Liver (tissue), 9 donors: ENCODE results near the gene PDCD1. TPM values are rescaled to one million over a fixed set of nuclear protein-coding genes. Genes with fewer than 3 reads are reported as not detected.

Source experiments
- DNase-seq: peaks from one replicate; pipeline ENCODE4 v3.0.0-alpha.2; 2017; ENCODE audit warnings: low spot score
- H3K27ac ChIP-seq, 2 donors: one replicate each; pipeline ENCODE4 v1.7.0; 2013; ENCODE audit warnings: inconsistent platforms in 2 of 2, low read length in 2 of 2, control low read depth in 1 of 2, low read depth in 1 of 2, mild to moderate bottlenecking in 1 of 2
- H3K27me3 ChIP-seq, 4 donors: one replicate each; pipeline versions ENCODE4 v1.6.1 to v1.7.0; 2013; ENCODE audit warnings: low read length in 3 of 4, inconsistent platforms in 1 of 4, mild to moderate bottlenecking in 1 of 4, moderate library complexity in 1 of 4; ENCODE audit not compliant: control insufficient read depth in 4 of 4, insufficient read depth in 4 of 4
- H3K36me3 ChIP-seq, 4 donors: one replicate each; pipeline versions ENCODE4 v1.6.1 to v1.7.0; 2013; ENCODE audit warnings: low read length in 3 of 4, mild to moderate bottlenecking in 3 of 4, low read depth in 1 of 4, moderate library complexity in 1 of 4; ENCODE audit not compliant: control insufficient read depth in 4 of 4, insufficient read depth in 3 of 4
- H3K4me1 ChIP-seq, 4 donors: one replicate each; pipeline versions ENCODE4 v1.6.1 to v1.7.0; 2013; ENCODE audit warnings: low read length in 3 of 4, mild to moderate bottlenecking in 3 of 4, moderate library complexity in 1 of 4; ENCODE audit not compliant: control insufficient read depth in 4 of 4, insufficient read depth in 4 of 4
- H3K4me3 ChIP-seq, 3 donors: one replicate each; pipeline versions ENCODE4 v1.6.1 to v1.7.0; 2013; ENCODE audit warnings: low read length in 3 of 3, control low read depth in 1 of 3, low read depth in 1 of 3, mild to moderate bottlenecking in 1 of 3
- H3K9ac ChIP-seq, 2 donors: one replicate each; pipeline ENCODE4 v1.7.0; 2013; ENCODE audit warnings: low read length in 2 of 2, mild to moderate bottlenecking in 2 of 2, moderate library complexity in 2 of 2, control low read depth in 1 of 2, low read depth in 1 of 2
- H3K9me3 ChIP-seq, 4 donors: one replicate each; pipeline versions ENCODE4 v1.6.1 to v1.7.0; 2013; ENCODE audit warnings: low read length in 3 of 4; ENCODE audit not compliant: control insufficient read depth in 4 of 4
- EGR1 ChIP-seq, 2 donors: IDR thresholded peaks; 2 replicates each; pipeline ENCODE4 v1.6.1; 2016 to 2018; ENCODE audit warnings: antibody characterized with exemption in 2 of 2, low read depth in 2 of 2
- FOXA1 ChIP-seq: IDR thresholded peaks from 2 replicates; pipeline ENCODE4 v1.6.1; 2016; ENCODE audit warnings: antibody characterized with exemption
- HNF4A ChIP-seq, 2 donors: conservative IDR thresholded peaks; 2 replicates each; pipeline ENCODE4 v1.6.1; 2016; ENCODE audit warnings: antibody characterized with exemption in 2 of 2, mild to moderate bottlenecking in 2 of 2
- HNF4G ChIP-seq: IDR thresholded peaks from 2 replicates; pipeline ENCODE4 v1.6.1; 2016; ENCODE audit warnings: antibody characterized with exemption
- JUND ChIP-seq, 2 donors: IDR thresholded peaks; 2 replicates each; pipeline ENCODE4 v1.6.1; 2016; ENCODE audit warnings: antibody characterized with exemption in 2 of 2
- NR2F2 ChIP-seq: IDR thresholded peaks from 2 replicates; pipeline ENCODE4 v1.6.1; 2016; ENCODE audit warnings: antibody characterized with exemption
- RAD21 ChIP-seq, 2 donors: IDR thresholded peaks; 2 replicates each; pipeline ENCODE4 v1.6.1; 2016; ENCODE audit warnings: antibody characterized with exemption in 2 of 2, mild to moderate bottlenecking in 2 of 2
- SP1 ChIP-seq: IDR thresholded peaks from 2 replicates; pipeline ENCODE4 v1.6.1; 2018; ENCODE audit warnings: antibody characterized with exemption, mild to moderate bottlenecking
- YY1 ChIP-seq: IDR thresholded peaks from 2 replicates; pipeline ENCODE4 v1.6.1; 2016; ENCODE audit warnings: antibody characterized with exemption, mild to moderate bottlenecking
- WGBS: extraction: QIAGEN DNeasy Blood & Tissue Kit; methylation state at CpG from one replicate; pipeline ENCODE4 v1.1.7; 2013; 5-methylcytosine and 5-hydroxymethylcytosine counted together
- polyA plus RNA-seq, 2 donors: library from polyadenylated mRNA; stranded (reverse) in 1 of 2; unstranded in 1 of 2; fragments of 200-250 nt in 1 of 2; fragments of >200 nt in 1 of 2; fragmentation: Nextera tagmentation in 1 of 2; extraction: Ambion mirVana in 1 of 2; gene quantifications; one replicate each; pipeline versions ENCODE4 v1.2.1 to v1.2.3, GENCODE V29; 2013 to 2015
- total RNA-seq, 2 donors: library from RNA; depleted of rRNA; stranded (reverse); fragments of >200 nt; gene quantifications; one replicate each; pipeline ENCODE4 v1.2.3, GENCODE V29; 2014
- TF ChIP-seq, protein P1 (sequence below): IDR thresholded peaks from 2 replicates; pipeline ENCODE4 v1.6.1; 2016; ENCODE audit warnings: antibody characterized with exemption
- TF ChIP-seq, protein P2 (sequence below): IDR thresholded peaks from 2 replicates; pipeline ENCODE4 v1.6.1; 2016; ENCODE audit warnings: antibody characterized with exemption
- TF ChIP-seq, protein P3 (sequence below): IDR thresholded peaks from 2 replicates; pipeline ENCODE4 v1.6.1; 2016; ENCODE audit warnings: antibody characterized with exemption, mild to moderate bottlenecking
- donor health status: healthy.
- donor health status: healthy.
- donor health status: healthy.
- donor health status: healthy.
- donor health status: healthy.

The PDCD1 gene
- total and polyA plus RNA-seq, 4 donors = 0.20 to 0.37 (median 0.25) TPM; not detected in 1

DNA sequence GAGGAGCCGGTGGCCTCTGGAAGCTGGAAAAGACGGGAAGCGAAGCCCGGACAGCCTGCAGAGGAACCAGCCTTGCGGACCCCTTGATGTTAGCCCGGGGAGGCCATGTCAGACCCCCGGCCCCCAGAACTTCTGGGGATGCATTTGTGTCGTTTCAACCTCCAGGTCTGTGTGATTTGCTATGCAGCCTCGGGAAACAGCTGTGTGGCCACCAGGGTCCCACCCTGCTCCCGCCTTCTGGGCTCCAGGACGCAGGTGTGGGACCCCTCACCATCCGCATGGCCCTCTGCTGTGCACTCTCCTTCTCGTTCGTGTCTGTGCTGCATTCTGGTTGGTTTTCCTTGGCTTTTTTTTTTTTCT, 36.5 kb downstream of the PDCD1 start:
- H3K36me3 ChIP-seq = no peaks in the 10 kb centered on the region
- no peak for DNase-seq
- peaks cover 8 to 12% (median 9%) of the 10 kb centered on the region in 4 donors for H3K4me1 ChIP-seq
- TF ChIP-seq FOXA1 (no peak), RAD21 (IDR thresholded peaks at IDR 0.05) (no peak), JUND (IDR thresholded peaks at IDR 0.05) (no peak), HNF4G (no peak), NR2F2 (no peak), HNF4A (conservative IDR thresholded peaks at IDR 0.05) (no peak), SP1 (no peak), YY1 (no peak), EGR1 (IDR thresholded peaks at IDR 0.05; ENCODE audit: low read depth in 2 of 2) (no peak)
- TF ChIP-seq, protein P1, sequence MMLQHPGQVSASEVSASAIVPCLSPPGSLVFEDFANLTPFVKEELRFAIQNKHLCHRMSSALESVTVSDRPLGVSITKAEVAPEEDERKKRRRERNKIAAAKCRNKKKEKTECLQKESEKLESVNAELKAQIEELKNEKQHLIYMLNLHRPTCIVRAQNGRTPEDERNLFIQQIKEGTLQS = no peak
- TF ChIP-seq, protein P2, sequence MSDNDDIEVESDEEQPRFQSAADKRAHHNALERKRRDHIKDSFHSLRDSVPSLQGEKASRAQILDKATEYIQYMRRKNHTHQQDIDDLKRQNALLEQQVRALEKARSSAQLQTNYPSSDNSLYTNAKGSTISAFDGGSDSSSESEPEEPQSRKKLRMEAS = no peak
- TF ChIP-seq, protein P3, sequence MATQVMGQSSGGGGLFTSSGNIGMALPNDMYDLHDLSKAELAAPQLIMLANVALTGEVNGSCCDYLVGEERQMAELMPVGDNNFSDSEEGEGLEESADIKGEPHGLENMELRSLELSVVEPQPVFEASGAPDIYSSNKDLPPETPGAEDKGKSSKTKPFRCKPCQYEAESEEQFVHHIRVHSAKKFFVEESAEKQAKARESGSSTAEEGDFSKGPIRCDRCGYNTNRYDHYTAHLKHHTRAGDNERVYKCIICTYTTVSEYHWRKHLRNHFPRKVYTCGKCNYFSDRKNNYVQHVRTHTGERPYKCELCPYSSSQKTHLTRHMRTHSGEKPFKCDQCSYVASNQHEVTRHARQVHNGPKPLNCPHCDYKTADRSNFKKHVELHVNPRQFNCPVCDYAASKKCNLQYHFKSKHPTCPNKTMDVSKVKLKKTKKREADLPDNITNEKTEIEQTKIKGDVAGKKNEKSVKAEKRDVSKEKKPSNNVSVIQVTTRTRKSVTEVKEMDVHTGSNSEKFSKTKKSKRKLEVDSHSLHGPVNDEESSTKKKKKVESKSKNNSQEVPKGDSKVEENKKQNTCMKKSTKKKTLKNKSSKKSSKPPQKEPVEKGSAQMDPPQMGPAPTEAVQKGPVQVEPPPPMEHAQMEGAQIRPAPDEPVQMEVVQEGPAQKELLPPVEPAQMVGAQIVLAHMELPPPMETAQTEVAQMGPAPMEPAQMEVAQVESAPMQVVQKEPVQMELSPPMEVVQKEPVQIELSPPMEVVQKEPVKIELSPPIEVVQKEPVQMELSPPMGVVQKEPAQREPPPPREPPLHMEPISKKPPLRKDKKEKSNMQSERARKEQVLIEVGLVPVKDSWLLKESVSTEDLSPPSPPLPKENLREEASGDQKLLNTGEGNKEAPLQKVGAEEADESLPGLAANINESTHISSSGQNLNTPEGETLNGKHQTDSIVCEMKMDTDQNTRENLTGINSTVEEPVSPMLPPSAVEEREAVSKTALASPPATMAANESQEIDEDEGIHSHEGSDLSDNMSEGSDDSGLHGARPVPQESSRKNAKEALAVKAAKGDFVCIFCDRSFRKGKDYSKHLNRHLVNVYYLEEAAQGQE = no peak
- no peaks in the 10 kb centered on the region for H3K27me3 ChIP-seq
- H3K9me3 ChIP-seq = peaks cover 0 to 5% (median 3%) of the 10 kb centered on the region in 4 donors
- no peak overlapping the region for H3K4me3 ChIP-seq
- H3K9ac ChIP-seq = no peak overlapping the region
- H3K27ac ChIP-seq = no peak overlapping the region
- 86% methylated on average over 14 of the region's 14 CpGs for whole genome bisulfite sequencing

DNA sequence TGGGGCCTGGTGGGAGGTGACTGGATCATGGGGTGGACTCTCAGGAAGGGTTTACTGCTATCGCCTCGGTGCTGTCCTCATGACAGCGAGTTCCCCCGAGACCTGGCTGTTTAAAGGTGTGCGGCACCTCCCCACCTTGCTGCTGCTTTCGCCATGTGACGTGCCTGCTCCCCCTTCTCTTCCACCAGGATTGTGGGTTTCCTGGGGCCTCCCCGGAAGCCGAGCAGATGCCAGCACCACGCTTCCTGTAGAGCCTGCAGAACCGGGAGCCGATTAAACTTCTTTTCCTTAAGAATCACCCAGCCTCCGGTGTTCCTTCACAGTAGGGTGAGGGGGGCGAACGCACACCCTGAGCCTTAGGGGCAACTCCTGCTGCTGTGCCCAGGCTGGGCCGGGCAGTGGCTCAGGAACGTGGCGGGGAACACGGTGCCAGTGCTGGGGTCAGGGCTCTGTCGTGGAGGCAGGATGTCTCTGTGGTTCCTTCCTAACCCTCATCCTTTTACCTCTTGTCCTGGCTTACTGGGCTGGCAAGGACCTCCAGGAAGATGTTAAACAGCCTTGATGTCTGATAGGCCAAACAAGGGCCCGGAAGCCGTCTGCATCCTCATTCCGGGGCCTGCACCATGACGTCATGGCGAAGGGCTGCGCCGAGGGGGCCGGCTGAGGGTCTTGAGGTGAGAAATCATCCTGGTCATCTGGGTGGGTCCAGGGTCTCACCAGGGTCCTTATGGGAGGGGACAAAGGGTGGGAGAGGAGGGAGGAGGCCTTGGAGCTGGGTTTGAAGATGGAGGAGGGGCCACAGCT, 37.0 kb downstream of the PDCD1 start:
- no peak for DNase-seq

More for the DNA sequence above, 37.0 kb downstream of the PDCD1 start:
- H3K9me3 ChIP-seq = peaks cover 0 to under 1% (median under 1%) of the 10 kb centered on the region in 4 donors
- H3K36me3 ChIP-seq = no peaks in the 10 kb centered on the region
- H3K27me3 ChIP-seq = no peaks in the 10 kb centered on the region
- TF ChIP-seq FOXA1 (no peak), HNF4A (conservative IDR thresholded peaks at IDR 0.05) (no peak), SP1 (no peak), RAD21 (IDR thresholded peaks at IDR 0.05) (no peak)
- TF ChIP-seq, protein P1 = no peak
- TF ChIP-seq, protein P3 = no peak
- H3K4me3 ChIP-seq = no peak overlapping the region
- 78% methylated on average over 28 of the region's 28 CpGs for WGBS
- no peak overlapping the region for H3K9ac ChIP-seq
- no peak overlapping the region for H3K27ac ChIP-seq
- peaks cover 8 to 15% (median 9%) of the 10 kb centered on the region in 4 donors for H3K4me1 ChIP-seq
